ENCODE results near the gene ULK2.

ULK2 gene

DNA sequence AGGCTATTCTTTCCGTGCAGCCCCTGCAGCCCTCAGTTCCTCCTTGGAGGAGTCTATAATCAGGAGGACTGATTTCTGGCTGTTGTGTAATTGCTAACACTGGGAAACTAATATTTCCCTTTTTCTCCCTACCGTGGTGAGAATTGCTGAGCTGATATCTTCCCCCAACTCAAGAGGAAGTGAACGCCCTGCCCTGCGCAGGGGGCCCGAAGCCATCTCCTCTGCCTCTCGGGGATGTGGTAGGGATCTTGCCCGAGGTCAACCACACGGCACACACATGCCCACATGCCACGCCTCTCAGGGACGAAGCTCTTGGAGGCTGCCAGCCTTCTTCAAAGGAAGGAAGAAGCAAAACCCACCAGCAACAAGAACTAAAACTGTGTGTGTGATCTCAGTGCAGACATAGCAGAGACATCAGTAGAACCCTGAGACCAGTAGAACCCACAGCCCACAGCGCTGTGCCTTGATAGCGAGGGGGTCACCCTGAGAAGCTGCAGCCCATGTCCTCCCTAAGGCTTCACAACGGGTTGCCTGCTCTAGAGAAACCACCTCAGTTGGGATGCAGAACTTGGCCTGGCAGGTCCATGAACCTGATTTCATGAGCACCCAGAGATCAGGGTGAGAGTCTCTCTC is 8.9 kb upstream of the ULK2 start:
- Histone ChIP-seq H3K79me2 (ENCODE audit: low read length) (no peaks in the 10 kb centered on the region), H2AFZ (ENCODE audit: low read depth, low read length) (no peak overlapping the region), H3K27ac (ENCODE audit: low read length) (no peak overlapping the region), H3K4me3 (ENCODE audit: low read length) (no peak overlapping the region), H3K9ac (ENCODE audit: low read length) (no peak overlapping the region), H4K20me1 (ENCODE audit: insufficient read depth, low read length) (no peaks in the 10 kb centered on the region), H3K4me2 (ENCODE audit: low read length) (no peak overlapping the region; the same call in 1 of the 2 replicates), H3K27me3 (ENCODE audit: low read depth, low read length) (no peaks in the 10 kb centered on the region), H3K4me1 (ENCODE audit: low read length) (no peaks in the 10 kb centered on the region), H3K9me3 (ENCODE audit: insufficient read depth, low read length) (no peaks in the 10 kb centered on the region), H3K36me3 (replicated peaks; ENCODE audit: low read depth, low read length) (no peaks in the 10 kb centered on the region)
- no peak for TF ChIP-seq EZH2phosphoT487 (IDR thresholded peaks at IDR 0.05; ENCODE audit: low read depth)

DNA sequence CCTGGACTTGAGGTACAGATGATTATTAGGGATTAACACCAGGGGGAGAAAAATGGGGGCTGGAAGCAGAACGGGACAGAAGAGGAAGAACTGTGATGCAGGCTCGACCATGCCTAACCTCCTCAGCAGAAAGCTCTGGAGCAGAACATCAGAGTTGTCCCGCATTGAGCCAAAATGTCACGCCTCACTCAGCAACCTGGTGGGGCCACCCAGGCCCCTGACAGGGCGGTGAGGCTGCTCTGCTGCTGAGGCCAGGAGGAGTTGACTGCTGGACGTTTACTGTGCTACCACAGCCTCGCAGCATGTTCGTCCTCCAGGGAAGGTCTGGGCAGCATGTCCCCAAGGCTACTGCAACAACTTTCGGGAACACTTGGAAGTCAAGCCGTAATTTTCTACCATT is 6.5 kb upstream of the ULK2 start:
- Histone ChIP-seq H3K27me3 (ENCODE audit: low read depth, low read length) (no peaks in the 10 kb centered on the region), H3K79me2 (ENCODE audit: low read length) (no peaks in the 10 kb centered on the region), H3K4me1 (ENCODE audit: low read length) (no peaks in the 10 kb centered on the region), H3K9ac (ENCODE audit: low read length) (no peak overlapping the region), H3K9me3 (ENCODE audit: insufficient read depth, low read length) (no peaks in the 10 kb centered on the region), H4K20me1 (ENCODE audit: insufficient read depth, low read length) (no peaks in the 10 kb centered on the region), H3K4me2 (ENCODE audit: low read length) (no peak overlapping the region), H2AFZ (ENCODE audit: low read depth, low read length) (no peak overlapping the region), H3K4me3 (ENCODE audit: low read length) (no peak overlapping the region), H3K36me3 (replicated peaks; ENCODE audit: low read depth, low read length) (no peaks in the 10 kb centered on the region), H3K27ac (ENCODE audit: low read length) (no peak overlapping the region)
- TF ChIP-seq, protein P1, sequence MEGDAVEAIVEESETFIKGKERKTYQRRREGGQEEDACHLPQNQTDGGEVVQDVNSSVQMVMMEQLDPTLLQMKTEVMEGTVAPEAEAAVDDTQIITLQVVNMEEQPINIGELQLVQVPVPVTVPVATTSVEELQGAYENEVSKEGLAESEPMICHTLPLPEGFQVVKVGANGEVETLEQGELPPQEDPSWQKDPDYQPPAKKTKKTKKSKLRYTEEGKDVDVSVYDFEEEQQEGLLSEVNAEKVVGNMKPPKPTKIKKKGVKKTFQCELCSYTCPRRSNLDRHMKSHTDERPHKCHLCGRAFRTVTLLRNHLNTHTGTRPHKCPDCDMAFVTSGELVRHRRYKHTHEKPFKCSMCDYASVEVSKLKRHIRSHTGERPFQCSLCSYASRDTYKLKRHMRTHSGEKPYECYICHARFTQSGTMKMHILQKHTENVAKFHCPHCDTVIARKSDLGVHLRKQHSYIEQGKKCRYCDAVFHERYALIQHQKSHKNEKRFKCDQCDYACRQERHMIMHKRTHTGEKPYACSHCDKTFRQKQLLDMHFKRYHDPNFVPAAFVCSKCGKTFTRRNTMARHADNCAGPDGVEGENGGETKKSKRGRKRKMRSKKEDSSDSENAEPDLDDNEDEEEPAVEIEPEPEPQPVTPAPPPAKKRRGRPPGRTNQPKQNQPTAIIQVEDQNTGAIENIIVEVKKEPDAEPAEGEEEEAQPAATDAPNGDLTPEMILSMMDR (IDR thresholded peaks at IDR 0.05; ENCODE audit: low read depth, low read length): no peak
- TF ChIP-seq EZH2phosphoT487 (IDR thresholded peaks at IDR 0.05; ENCODE audit: low read depth): no peak

DNA sequence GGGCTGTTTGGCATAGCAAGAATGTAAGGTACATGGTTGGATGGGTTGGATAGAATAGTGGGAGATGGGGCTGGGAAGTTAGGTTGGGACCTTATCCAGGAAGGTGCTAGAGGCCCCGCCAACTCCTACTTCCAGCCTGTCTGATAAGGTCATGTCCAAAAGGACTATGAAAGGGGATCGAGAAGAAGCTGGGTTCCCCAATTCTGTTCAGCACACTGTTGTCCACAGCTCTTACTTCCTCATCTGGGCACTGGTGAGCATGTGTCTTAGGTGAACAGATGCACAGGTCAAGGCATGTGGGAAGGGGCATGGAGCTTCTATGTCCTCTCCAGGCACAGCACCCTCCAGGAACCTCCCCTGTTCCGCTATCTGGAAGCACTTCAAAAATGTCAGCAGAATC is 5.6 kb upstream of the ULK2 start:
- Histone ChIP-seq H3K27ac (ENCODE audit: low read length) (no peak overlapping the region), H3K27me3 (ENCODE audit: low read depth, low read length) (no peaks in the 10 kb centered on the region), H3K4me2 (ENCODE audit: low read length) (no peak overlapping the region), H4K20me1 (ENCODE audit: insufficient read depth, low read length) (no peaks in the 10 kb centered on the region), H3K4me3 (ENCODE audit: low read length) (no peak overlapping the region), H3K36me3 (replicated peaks; ENCODE audit: low read depth, low read length) (no peaks in the 10 kb centered on the region), H3K79me2 (ENCODE audit: low read length) (no peaks in the 10 kb centered on the region), H3K4me1 (ENCODE audit: low read length) (no peaks in the 10 kb centered on the region), H3K9ac (ENCODE audit: low read length) (no peak overlapping the region), H2AFZ (ENCODE audit: low read depth, low read length) (no peak overlapping the region), H3K9me3 (ENCODE audit: insufficient read depth, low read length) (no peaks in the 10 kb centered on the region)
- no peak for TF ChIP-seq EZH2phosphoT487 (IDR thresholded peaks at IDR 0.05; ENCODE audit: low read depth)
- TF ChIP-seq, protein P1 (IDR thresholded peaks at IDR 0.05; ENCODE audit: low read depth, low read length): no peak

DNA sequence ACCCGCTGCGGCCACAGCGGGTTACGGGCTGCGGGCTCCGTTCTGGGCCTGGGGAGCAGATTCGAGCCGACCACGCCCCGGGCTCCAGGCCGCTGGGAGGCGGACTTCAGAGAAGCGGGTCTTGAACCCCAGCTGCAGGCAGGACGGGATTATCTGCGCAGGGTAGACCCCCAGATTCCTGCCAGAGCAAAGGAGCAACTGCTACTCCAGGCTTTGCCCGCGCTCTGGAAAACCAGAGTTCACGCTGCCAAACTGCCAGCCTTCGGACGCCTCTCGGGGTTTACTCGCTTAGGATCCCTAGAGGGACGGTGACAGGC is 301 bp upstream of the ULK2 start:
- no peak overlapping the region for H3K4me2 ChIP-seq (ENCODE audit: low read length)
- no peak overlapping the region for H3K4me3 ChIP-seq (ENCODE audit: low read length)
- no peak overlapping the region for H3K9ac ChIP-seq (ENCODE audit: low read length)
- no peaks in the 10 kb centered on the region for H3K79me2 ChIP-seq (ENCODE audit: low read length)
- H3K27me3 ChIP-seq (ENCODE audit: low read depth, low read length): no peaks in the 10 kb centered on the region
- H3K9me3 ChIP-seq (ENCODE audit: insufficient read depth, low read length): no peaks in the 10 kb centered on the region
- no peak overlapping the region for H3K27ac ChIP-seq (ENCODE audit: low read length)
- H2AFZ ChIP-seq (ENCODE audit: low read depth, low read length): no peak overlapping the region
- no peaks in the 10 kb centered on the region for H4K20me1 ChIP-seq (ENCODE audit: insufficient read depth, low read length)
- H3K36me3 ChIP-seq (replicated peaks; ENCODE audit: low read depth, low read length): no peaks in the 10 kb centered on the region
- TF ChIP-seq, protein P1 (IDR thresholded peaks at IDR 0.05; ENCODE audit: low read depth, low read length): no peak
- no peak for TF ChIP-seq EZH2phosphoT487 (IDR thresholded peaks at IDR 0.05; ENCODE audit: low read depth)
- H3K4me1 ChIP-seq (ENCODE audit: low read length): no peaks in the 10 kb centered on the region

DNA sequence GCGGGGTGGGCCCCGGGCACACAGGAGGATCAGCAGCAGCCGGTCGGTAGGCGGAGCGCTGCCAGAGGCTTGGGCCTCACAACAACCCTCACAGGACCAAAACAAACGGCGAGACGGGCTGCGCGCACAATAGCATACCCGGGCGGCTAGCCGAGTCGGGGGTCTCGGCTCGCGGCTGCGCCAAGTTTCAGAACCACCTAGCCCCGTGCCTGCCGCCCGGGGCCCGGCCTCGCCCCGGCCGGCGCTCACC is 732 bp downstream of the ULK2 start:
- Histone ChIP-seq H3K36me3 (replicated peaks; ENCODE audit: low read depth, low read length) (no peaks in the 10 kb centered on the region), H3K4me1 (ENCODE audit: low read length) (no peaks in the 10 kb centered on the region), H3K9ac (ENCODE audit: low read length) (no peak overlapping the region), H3K4me2 (ENCODE audit: low read length) (no peak overlapping the region), H3K27me3 (ENCODE audit: low read depth, low read length) (no peaks in the 10 kb centered on the region), H3K9me3 (ENCODE audit: insufficient read depth, low read length) (no peaks in the 10 kb centered on the region), H3K79me2 (ENCODE audit: low read length) (no peaks in the 10 kb centered on the region), H4K20me1 (ENCODE audit: insufficient read depth, low read length) (no peaks in the 10 kb centered on the region), H2AFZ (ENCODE audit: low read depth, low read length) (no peak overlapping the region), H3K4me3 (ENCODE audit: low read length) (no peak overlapping the region), H3K27ac (ENCODE audit: low read length) (no peak overlapping the region)
- no peak for TF ChIP-seq EZH2phosphoT487 (IDR thresholded peaks at IDR 0.05; ENCODE audit: low read depth)
- TF ChIP-seq, protein P1 (IDR thresholded peaks at IDR 0.05; ENCODE audit: low read depth, low read length): no peak

All from OCI-LY3 (cell line).